Stomach (tissue), 9 donors: ENCODE measurements around the gene CCDC12. TPM values are rescaled to one million over a fixed set of nuclear protein-coding genes. Genes with fewer than 3 reads are reported as not detected.

Experiments used
- DNase-seq, 2 donors: peaks; one replicate each; pipeline versions ENCODE4 v3.0.0 to v3.0.0-alpha.2; 2013 to 2019
- H3K27ac ChIP-seq, 5 donors: fragments of 200-600 bp in 4 of 5; sonication (generic) in 4 of 5; one replicate each; pipeline ENCODE4 v1.5.1; 2013 to 2019; ENCODE audit warnings: mild to moderate bottlenecking in 1 of 5, moderate library complexity in 1 of 5
- H3K27me3 ChIP-seq, 3 donors: fragments of 200-600 bp; sonication (generic); one replicate each; pipeline ENCODE4 v1.5.1; 2017 to 2019; ENCODE audit warnings: mixed run types in 1 of 3
- H3K36me3 ChIP-seq, 4 donors: fragments of 200-600 bp; sonication (generic); 1 replicate in 3 of 4; 2 replicates in 1 of 4; pipeline ENCODE4 v1.5.1; 2016 to 2019
- H3K4me1 ChIP-seq, 4 donors: fragments of 200-600 bp; sonication (generic); one replicate each; pipeline ENCODE4 v1.5.1; 2016 to 2019
- H3K4me3 ChIP-seq, 4 donors: fragments of 200-600 bp; sonication (generic) in 3 of 4; one replicate each; pipeline ENCODE4 v1.5.1; 2016 to 2019; ENCODE audit warnings: mild to moderate bottlenecking in 1 of 4
- H3K9me3 ChIP-seq, 4 donors: fragments of 200-600 bp; sonication (generic); one replicate each; pipeline ENCODE4 v1.5.1; 2016 to 2019
- EP300 ChIP-seq: sonication (generic); formaldehyde crosslinking; IDR thresholded peaks from one replicate; pipeline ENCODE4 v1.6.1; 2017; ENCODE audit warnings: antibody characterized with exemption
- POLR2A ChIP-seq, 4 donors: fragments of 450-650 bp; IDR thresholded peaks; one replicate each; pipeline ENCODE4 v1.6.1; 2016; ENCODE audit warnings: antibody characterized with exemption in 4 of 4, control low read depth in 2 of 4, mild to moderate bottlenecking in 1 of 4, moderate library complexity in 1 of 4
- POLR2AphosphoS5 ChIP-seq, 3 donors: sonication (generic); formaldehyde crosslinking; IDR thresholded peaks; one replicate each; pipeline ENCODE4 v1.6.1; 2016; ENCODE audit warnings: antibody characterized with exemption in 3 of 3
- WGBS, 5 donors: extraction: QIAGEN DNeasy Blood & Tissue Kit in 3 of 5; methylation state at CpG; one replicate each; pipeline versions ENCODE4 v1.1.5 to v1.1.7; 2013 to 2018; 5-methylcytosine and 5-hydroxymethylcytosine counted together
- intact Hi-C: fragments of 100-400 bp; cut with DNase I; formaldehyde crosslinking; loops from one replicate; pipeline ENCODE4 v1.15.1; 2023; ENCODE audit warnings: low total_unique reads
- polyA plus RNA-seq, 3 donors: library from polyadenylated mRNA; stranded (reverse); fragments of 200-250 nt; gene quantifications; one replicate each; pipeline ENCODE4 v1.2.3, GENCODE V29; 2013
- total RNA-seq, 5 donors: library from RNA; depleted of rRNA; stranded (reverse); fragments of >200 nt; gene quantifications; one replicate each; pipeline versions ENCODE4 v1.1.0 to v1.2.3, GENCODE V29; 2014 to 2016
- TF ChIP-seq, protein P1 (sequence below), 7 experiments: fragments of 450-650 bp in 4 of 7; fragments of 200-600 bp in 3 of 7; sonication (generic) in 3 of 7; IDR thresholded peaks; one replicate each; pipeline ENCODE4 v1.5.1; 2016 to 2019; ENCODE audit warnings: antibody characterized with exemption in 7 of 7, control low read depth in 2 of 7, mild to moderate bottlenecking in 1 of 7
- donor health status: healthy with polysubstance abuse.
- donor health status: Bipolar disorder and iron deficiency.
- donor health status: healthy.

Gene CCDC12
- total and polyA plus RNA-seq, 8 donors: 2.9 to 88.7 (median 47.1) TPM

DNA sequence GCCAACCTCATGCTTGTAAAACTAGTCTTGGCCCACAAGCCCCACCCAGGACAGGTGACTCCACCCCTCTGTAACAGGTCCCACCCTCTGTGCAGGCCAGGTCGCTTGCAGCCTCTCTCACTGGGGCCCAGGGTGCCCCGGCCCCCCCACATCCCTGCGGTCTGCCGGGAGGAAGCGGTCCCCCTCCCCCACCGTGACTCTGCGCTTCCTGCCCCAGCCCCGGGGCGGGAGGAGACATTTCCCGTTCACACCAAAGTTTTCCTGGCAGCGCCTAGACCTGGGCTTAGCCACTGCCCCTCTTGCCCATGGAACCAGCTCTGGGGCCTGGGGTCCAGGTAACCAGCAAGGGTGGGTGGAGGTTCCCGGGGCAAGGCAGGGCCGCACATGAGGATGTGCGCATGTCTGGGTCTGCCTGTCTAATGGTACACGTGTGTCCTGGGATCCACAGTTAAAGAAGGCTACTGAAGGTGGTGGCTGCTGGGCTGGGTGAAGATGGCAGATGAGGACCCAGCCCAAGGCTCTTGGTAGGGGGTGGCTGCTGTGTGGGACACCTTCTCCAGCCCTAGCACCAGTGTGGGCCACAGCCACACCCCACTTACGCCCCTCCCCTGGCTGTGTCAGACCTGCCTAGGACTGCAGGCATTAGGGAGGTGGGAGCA, 11.3 kb upstream of the CCDC12 start:
- H3K27ac ChIP-seq: peak overlapping the region; percentile 31 to 85 (median 69)

DNA sequence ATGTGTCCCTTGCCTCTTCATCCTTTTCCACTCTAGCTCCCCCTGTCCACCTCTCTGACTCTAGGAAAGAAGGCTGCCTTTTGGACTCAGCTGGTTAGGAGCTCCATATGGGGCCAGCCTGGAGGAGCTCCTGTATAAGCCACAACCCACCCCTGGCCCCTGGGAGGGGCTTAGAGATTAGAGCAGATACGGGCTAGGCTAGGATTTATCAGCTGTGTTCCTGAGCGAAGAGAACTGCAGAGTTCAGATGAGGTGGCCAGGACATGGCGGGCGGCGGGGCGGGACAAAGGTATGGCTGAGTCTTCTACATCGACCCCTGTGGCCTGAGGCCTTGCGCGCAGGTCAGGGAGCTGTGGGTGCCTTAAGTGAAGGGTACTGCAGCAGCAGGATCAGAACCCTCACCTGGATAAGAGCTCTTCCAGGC, 10.8 kb upstream of the CCDC12 start:
- no peak for TF ChIP-seq POLR2A (IDR thresholded peaks at IDR 0.05)
- no peak for TF ChIP-seq EP300
- TF ChIP-seq POLR2AphosphoS5 (IDR thresholded peaks at IDR 0.05): no peak
- TF ChIP-seq, protein P1, sequence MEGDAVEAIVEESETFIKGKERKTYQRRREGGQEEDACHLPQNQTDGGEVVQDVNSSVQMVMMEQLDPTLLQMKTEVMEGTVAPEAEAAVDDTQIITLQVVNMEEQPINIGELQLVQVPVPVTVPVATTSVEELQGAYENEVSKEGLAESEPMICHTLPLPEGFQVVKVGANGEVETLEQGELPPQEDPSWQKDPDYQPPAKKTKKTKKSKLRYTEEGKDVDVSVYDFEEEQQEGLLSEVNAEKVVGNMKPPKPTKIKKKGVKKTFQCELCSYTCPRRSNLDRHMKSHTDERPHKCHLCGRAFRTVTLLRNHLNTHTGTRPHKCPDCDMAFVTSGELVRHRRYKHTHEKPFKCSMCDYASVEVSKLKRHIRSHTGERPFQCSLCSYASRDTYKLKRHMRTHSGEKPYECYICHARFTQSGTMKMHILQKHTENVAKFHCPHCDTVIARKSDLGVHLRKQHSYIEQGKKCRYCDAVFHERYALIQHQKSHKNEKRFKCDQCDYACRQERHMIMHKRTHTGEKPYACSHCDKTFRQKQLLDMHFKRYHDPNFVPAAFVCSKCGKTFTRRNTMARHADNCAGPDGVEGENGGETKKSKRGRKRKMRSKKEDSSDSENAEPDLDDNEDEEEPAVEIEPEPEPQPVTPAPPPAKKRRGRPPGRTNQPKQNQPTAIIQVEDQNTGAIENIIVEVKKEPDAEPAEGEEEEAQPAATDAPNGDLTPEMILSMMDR (IDR thresholded peaks at IDR 0.05): no peak
- Histone ChIP-seq H3K27ac (peak overlapping the region; percentile 31 to 85 (median 69)), H3K9me3 (no peaks in the 10 kb centered on the region), H3K4me3 (peak overlapping the region in 2 of 4 donors; percentile 12 to 31), H3K27me3 (no peaks in the 10 kb centered on the region), H3K4me1 (peaks cover 48 to 88% (median 74%) of the 10 kb centered on the region in 4 donors), H3K36me3 (peaks cover 7 to 55% (median 40%) of the 10 kb centered on the region in 4 donors)
- intact Hi-C loops: no loop called here
- WGBS, 5 donors: 17 to 48% (median 27%) methylated on average over 9 of the region's 9 CpGs
- peak; percentile 57 to 68 for DNase-seq

More for the DNA sequence above, 11.3 kb upstream of the CCDC12 start:
- H3K4me3 ChIP-seq: peak overlapping the region in 3 of 4 donors; percentile 8 to 31 (median 12)
- DNase-seq: peak; percentile 78 to 88
- H3K27me3 ChIP-seq: no peaks in the 10 kb centered on the region
- peaks cover 7 to 60% (median 46%) of the 10 kb centered on the region in 4 donors for H3K36me3 ChIP-seq
- peaks cover 46 to 83% (median 69%) of the 10 kb centered on the region in 4 donors for H3K4me1 ChIP-seq
- intact Hi-C loops: no loop called here
- H3K9me3 ChIP-seq: no peaks in the 10 kb centered on the region
- 27 to 42% (median 30%) methylated on average over 13 to 16 of the region's 16 CpGs for WGBS, 5 donors
- TF ChIP-seq POLR2A (IDR thresholded peaks at IDR 0.05) (no peak), POLR2AphosphoS5 (IDR thresholded peaks at IDR 0.05) (peak in 1 of 3 donors; percentile 70)

DNA sequence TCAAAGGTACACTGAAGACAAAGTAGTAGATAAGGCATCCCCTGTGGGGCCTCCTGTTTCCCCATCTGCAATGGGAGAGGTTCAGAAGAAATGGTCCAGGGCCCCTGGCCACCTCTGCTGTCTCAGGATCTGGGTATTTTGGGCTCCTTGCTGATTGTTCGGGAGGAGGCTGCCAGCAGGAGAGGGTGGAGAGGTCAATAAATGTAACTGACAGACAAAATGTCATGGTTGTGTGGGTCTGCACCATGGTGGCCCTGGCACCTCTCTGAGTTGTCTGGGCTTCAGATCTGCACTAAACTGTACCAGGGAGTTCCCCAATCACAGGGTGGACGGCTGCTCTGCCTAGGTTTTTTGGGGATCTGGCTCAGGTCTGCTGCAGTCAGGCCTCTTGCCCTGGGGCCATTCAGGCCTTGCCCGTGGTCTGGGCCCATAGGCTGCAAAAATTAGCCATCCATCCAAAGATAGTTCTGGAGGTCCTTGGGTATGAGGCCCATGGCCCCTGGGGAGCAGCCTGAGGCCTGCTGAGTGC, 10.3 kb upstream of the CCDC12 start:
- DNase-seq: no peak
- intact Hi-C loops: no loop called here
- peak overlapping the region; percentile 31 to 85 (median 69) for H3K27ac ChIP-seq
- H3K27me3 ChIP-seq: no peaks in the 10 kb centered on the region
- WGBS, 5 donors: 44 to 67% (median 60%) methylated on average over 1 to 3 of the region's 3 CpGs
- peak overlapping the region in 1 of 4 donors; percentile 31 for H3K4me3 ChIP-seq
- H3K36me3 ChIP-seq: peaks cover 7 to 50% (median 36%) of the 10 kb centered on the region in 4 donors
- TF ChIP-seq EP300 (no peak), POLR2AphosphoS5 (IDR thresholded peaks at IDR 0.05) (no peak), POLR2A (IDR thresholded peaks at IDR 0.05) (no peak)
- TF ChIP-seq, protein P1 (IDR thresholded peaks at IDR 0.05): no peak
- peaks cover 53 to 93% (median 79%) of the 10 kb centered on the region in 4 donors for H3K4me1 ChIP-seq
- H3K9me3 ChIP-seq: no peaks in the 10 kb centered on the region

DNA sequence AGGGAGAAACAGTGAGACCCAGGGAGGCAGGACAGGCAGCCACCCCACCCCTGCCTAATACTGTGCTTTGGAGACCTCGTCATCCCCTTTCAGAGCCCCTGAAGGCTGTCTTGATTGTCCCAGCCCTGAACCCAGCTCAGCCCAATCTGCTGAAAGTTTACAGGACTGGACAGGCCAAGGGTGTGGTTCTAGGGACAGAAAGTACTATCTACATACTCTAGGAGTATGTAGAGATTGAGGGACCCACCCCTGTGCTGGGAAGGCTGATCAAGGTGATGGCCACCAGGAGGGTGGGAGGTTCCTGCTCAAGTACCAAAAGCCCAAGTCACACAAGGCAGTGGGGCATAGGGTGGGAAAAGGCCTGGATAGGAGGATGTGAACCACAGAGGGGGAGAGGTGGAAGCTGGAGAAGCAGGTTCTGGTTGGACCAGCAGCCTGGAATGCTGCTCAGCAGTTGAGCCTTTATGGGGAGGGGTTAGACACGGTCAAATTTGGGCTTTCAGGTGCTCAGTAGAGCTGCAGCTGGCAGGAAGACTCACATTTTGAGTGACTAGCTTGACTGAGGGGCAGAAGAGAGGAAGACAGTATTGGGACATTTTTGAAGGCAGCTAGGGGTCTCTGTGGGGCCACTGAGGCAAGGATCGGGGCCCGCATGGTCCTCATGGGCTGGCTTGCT, 9.6 kb upstream of the CCDC12 start:
- peak overlapping the region; percentile 26 to 85 (median 69) for H3K27ac ChIP-seq
- no peak overlapping the region for H3K4me3 ChIP-seq
- intact Hi-C loops: no loop called here
- no peak for DNase-seq
- 78 to 93% (median 90%) methylated on average over 4 of the region's 4 CpGs for WGBS, 5 donors
- H3K36me3 ChIP-seq: peaks cover 7 to 43% (median 29%) of the 10 kb centered on the region in 4 donors
- H3K4me1 ChIP-seq: peaks cover 59 to 96% (median 86%) of the 10 kb centered on the region in 4 donors
- TF ChIP-seq POLR2A (IDR thresholded peaks at IDR 0.05): no peak
- TF ChIP-seq POLR2AphosphoS5 (IDR thresholded peaks at IDR 0.05): peak in 1 of 3 donors; percentile 8
- TF ChIP-seq, protein P1 (IDR thresholded peaks at IDR 0.05): no peak
- no peak for TF ChIP-seq EP300
- no peaks in the 10 kb centered on the region for H3K27me3 ChIP-seq
- H3K9me3 ChIP-seq: no peaks in the 10 kb centered on the region
